GM21381 (cell line): Measurements from ENCODE around the gene GABRG2.
"Not testable (repeated sequence)": the region's sequence is repeated elsewhere in the genome, so short reads cannot be mapped to it uniquely, and the experiment has no call there.

Experiments used
- ATAC-seq: cut with Tn5 transposase; IDR thresholded peaks from one replicate; pipeline ENCODE4 v1.9.1; 2021; ENCODE audit warnings: mild to moderate bottlenecking, moderate library complexity; ENCODE audit not compliant: unreplicated experiment

Gene GABRG2

GRCh38 chr5:162067655-162068411 is at the start of gene GABRG2:
Gene GABRG2 (plus strand): TSS chr5:162067773. CDS start chr5:162068000, 227 bp downstream.
- ATAC-seq = no peak

GRCh38 chr5:162025312-162025711 is 42.3 kb upstream of the GABRG2 start:
- ATAC-seq = no peak

GRCh38 chr5:162026803-162027202 is 40.8 kb upstream of the GABRG2 start:
- ATAC-seq = no peak

GRCh38 chr5:162037431-162037830 is 30.1 kb upstream of the GABRG2 start:
- no peak for ATAC-seq

- ATAC-seq = no peak
Measured at GRCh38 chr5:162047279-162047678, 20.3 kb upstream of the GABRG2 start.

- no peak for ATAC-seq
Measured at GRCh38 chr5:162052676-162053075, 14.9 kb upstream of the GABRG2 start.

GRCh38 chr5:162055095-162055494 is 12.5 kb upstream of the GABRG2 start:
- ATAC-seq = not testable (repeated sequence)

- ATAC-seq = no peak
Measured at GRCh38 chr5:162067162-162067561, 411 bp upstream of the GABRG2 start.

GRCh38 chr5:162068412-162068811 is 839 bp downstream of the GABRG2 start:
- ATAC-seq = no peak

- no peak for ATAC-seq
Measured at GRCh38 chr5:162068936-162069335, 1.4 kb downstream of the GABRG2 start.

- ATAC-seq = no peak
Measured at GRCh38 chr5:162078805-162079204, 11.2 kb downstream of the GABRG2 start.

GRCh38 chr5:162091336-162091735 is 23.8 kb downstream of the GABRG2 start:
- ATAC-seq = no peak

- no peak for ATAC-seq
Measured at GRCh38 chr5:162096448-162096847, 28.9 kb downstream of the GABRG2 start.

GRCh38 chr5:162107591-162107990 is 40.0 kb downstream of the GABRG2 start:
- no peak for ATAC-seq

- no peak for ATAC-seq
Measured at GRCh38 chr5:162119801-162120200, 52.2 kb downstream of the GABRG2 start.

- ATAC-seq = no peak
Measured at GRCh38 chr5:162128117-162128516, 60.5 kb downstream of the GABRG2 start.

GRCh38 chr5:162132348-162132747 is 64.8 kb downstream of the GABRG2 start:
- ATAC-seq = no peak

GRCh38 chr5:162139190-162139589 is 71.6 kb downstream of the GABRG2 start:
- ATAC-seq = no peak

- no peak for ATAC-seq
Measured at GRCh38 chr5:162154242-162154641, 86.7 kb downstream of the GABRG2 start.

GRCh38 chr5:162160401-162160800 is 92.8 kb downstream of the GABRG2 start:
- no peak for ATAC-seq

GRCh38 chr5:162163663-162164062 is 96.1 kb downstream of the GABRG2 start:
- no peak for ATAC-seq

GRCh38 chr5:162174358-162174974 is 106.9 kb downstream of the GABRG2 start:
- ATAC-seq = no peak
